Forelimb muscle (tissue), 1 donor: ENCODE data around the gene PNMA8A. TPM values are rescaled to one million over a fixed set of nuclear protein-coding genes. Genes with fewer than 3 reads are reported as not detected.

Source experiments
- DNase-seq: peaks from one replicate; pipeline ENCODE4 v3.0.0-alpha.2; 2013; ENCODE audit warnings: low read depth
- polyA plus RNA-seq: library from polyadenylated mRNA; unstranded; fragments of 120-200 nt; gene quantifications from one replicate; pipeline ENCODE4 v1.2.1, GENCODE V29; 2013; ENCODE audit not compliant: insufficient read length

The PNMA8A gene
- polyA plus RNA-seq, 1 donor, result 35.9 TPM

DNA sequence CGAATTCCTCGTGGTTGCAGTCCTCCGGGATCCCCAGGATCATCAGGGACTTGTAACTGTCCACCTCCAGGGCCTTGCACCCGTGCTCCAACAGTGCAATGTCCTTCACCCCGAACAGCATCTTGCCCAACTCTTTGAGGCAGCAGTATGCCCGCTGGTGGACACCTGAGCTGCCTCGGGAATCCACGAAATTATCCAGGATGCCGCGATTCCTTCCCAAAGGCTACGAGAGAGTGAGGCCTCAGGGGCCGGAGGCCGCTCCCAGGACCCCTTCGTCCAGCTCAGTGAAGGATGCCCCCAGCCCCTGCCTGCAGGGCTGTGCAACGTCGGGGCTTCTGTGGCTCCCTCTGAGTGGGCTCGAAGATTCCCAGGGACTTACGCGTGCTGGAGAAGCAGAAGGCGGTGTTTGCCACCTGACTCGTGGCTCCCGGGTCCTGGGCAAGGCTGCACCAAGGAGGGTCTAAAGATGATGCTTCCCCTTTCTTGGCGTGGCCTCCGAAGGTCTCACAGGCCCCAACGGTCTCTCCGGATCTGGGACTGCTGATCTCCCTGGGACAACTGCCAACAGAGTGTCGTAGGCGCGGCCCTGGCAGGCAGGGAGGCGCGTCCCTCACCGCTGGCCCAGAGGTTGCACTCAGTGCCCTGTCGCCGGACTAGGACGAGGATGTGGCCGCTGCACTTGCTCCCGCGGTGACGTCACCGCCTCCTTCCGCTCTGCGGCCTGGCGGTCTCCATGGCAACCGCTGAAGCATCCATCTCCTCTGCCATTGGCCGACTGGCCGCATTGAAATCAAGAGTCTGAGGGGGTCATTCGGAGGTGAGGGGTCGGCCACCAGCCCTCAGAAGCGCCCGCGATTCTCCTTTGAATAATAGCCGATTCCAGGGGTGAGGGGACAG, 42.9 kb downstream of the PNMA8A start, which contains the start of gene PNMA8C:
Gene PNMA8C, minus strand, starts transcription at position 698 of the 897 bp plus-strand sequence. Its CDS starts 577 bp downstream, at position 121.
- DNase-seq, result no peak

DNA sequence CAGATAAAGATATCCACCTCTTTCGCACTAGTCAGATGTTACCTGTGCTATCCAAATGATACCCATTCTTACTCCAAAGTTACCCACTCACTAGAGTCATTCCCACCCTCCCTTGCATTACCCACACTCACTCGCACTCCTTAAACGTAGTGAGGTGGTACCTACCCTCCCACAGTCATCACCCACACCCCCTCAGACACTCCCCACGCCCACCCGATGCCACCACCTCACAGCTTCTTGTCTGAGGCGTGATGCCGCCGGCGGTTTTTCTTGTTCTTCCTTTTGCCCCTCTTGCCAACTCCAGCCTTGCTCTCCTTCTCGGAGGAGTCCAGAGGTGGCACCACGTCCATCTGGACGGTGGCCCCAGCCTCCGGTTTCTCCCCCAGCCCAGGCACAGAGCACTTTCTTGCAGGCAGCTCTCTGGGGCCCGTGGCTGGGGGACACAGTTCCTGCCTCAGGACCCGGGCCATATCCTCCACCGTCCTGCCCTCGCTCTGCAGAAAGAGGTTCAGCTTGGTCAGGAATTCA, 43.8 kb downstream of the PNMA8A start:
- no peak for DNase-seq

DNA sequence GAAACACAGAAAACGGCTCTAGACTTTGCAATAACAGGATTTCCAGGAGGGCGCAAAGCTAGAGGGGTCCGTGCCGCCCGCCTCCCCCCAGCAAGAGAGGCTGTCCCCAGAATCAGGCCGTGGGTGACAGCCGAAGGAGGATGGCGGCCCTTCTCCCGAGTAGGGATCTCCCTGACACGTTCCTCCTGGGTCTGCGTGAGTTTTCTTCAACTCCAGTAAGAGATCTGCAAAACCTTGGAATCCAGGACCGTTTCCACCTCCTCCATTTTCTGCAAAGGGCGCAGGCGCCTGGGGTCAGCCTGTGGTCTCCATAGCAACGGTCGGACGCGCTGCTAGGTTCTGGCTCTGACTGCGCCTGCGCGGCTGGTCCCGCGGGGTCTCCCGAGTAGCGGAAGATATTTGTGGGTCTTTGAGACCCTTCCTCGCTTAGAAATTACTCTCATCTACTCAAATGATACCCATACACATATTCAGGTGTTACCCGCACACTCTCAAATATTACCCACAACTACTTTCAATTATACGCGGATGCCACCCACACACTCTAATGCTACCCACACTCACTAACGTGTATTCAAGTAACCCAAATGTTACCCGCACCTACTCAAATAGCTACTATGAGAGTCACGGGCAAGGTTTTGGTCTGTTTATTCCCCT, 44.7 kb downstream of the PNMA8A start:
- DNase-seq, result no peak

DNA sequence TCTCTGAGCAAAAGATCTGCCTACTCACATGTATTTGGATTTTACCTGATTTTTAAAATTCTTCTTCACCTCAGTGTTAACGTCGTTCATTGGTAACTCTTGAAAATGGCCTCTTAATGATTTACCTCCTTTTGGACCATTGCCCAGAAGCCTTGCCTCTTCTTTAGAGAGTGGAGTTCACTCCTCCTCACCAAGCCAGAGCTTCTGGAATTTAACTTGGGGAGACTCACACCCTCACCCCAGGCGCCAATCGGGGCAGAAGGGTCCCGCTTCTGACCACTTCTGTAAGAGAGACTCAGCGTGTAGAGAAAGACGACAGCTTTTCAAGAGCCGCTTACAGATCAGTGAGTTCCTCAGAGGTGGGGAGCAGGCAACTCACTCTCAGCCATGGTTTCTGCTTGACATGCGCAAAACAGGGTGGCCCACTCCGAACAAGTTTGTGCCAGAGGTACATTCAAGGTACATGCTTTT, 45.3 kb downstream of the PNMA8A start:
- DNase-seq, result no peak

DNA sequence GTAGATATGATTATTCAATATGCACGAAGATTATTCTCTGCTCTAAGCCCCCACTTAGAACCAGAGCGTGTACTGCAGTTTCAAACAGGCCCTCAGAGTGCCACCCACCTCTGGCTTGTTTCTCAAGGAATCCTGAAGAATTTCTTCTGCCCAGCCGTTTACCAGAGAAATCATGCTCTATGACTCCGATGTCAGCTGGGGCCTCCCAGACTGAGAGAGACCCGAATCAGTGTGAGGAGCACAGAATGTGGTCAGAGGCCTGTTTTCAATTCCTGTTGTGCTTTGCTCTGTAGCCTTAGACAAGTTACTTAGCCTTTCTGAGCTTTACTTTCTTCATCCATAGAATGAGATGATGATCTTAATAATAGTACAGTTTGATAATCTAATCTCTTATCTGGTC, 48.2 kb downstream of the PNMA8A start:
- no peak for DNase-seq

DNA sequence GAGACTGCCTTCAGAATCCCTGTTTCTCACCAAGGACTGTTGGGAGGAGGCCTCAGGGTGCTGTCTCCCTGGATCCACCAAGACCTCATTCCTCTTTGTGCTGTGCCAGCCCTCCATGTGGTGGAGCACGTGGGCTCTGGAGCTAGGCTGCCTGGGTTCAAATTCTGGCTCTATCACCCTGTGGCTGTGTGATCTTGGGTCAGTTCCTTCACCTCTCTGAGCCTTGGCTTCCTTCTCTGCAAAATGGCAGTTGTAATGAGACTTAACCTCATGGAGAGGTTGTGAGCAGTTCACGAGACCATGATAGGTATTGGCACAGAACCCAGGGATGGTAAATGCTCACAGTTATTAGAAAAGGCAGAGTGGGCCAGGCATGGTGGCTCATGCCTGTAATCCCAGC, 49.0 kb downstream of the PNMA8A start:
- no peak for DNase-seq

DNA sequence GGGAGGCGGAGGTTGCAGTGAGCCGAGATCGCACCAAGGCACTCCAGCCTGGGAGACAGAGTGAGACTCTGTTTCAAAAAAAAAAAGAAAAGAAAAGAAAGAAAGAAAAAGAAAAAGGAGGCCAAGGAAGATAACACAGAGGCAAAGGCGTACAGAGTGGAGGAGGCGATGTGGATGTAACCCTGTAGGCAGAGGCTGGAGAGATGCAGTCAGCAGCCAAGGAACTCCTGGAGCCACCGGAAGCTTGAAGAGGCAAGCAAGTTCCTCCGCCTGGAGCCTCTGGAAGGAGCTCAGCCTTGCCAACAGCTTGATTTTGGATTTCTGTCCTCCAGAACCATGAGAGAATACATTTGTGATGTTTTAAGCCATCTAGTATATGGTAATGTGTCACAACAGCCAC, 51.3 kb downstream of the PNMA8A start:
- no peak for DNase-seq

Other genes with a start within 250 kb of the PNMA8A start
- not detected for gene IGFL1, start 241.8 kb downstream of the PNMA8A start, polyA plus RNA-seq
- 330 TPM for gene HIF3A, start 174.5 kb downstream of the PNMA8A start, polyA plus RNA-seq
- gene PPP5C, start 124.5 kb downstream of the PNMA8A start, polyA plus RNA-seq, result 58.3 TPM
- 63.1 TPM for gene CCDC8, start 58.0 kb downstream of the PNMA8A start, polyA plus RNA-seq
- 0.73 TPM for gene PNMA8C, start 42.6 kb downstream of the PNMA8A start, polyA plus RNA-seq
- 2.5 TPM for gene PNMA8B, start 24.3 kb upstream of the PNMA8A start, polyA plus RNA-seq
- gene CALM3, start 129.8 kb upstream of the PNMA8A start, polyA plus RNA-seq, result 185 TPM
- 3.5 TPM for gene PTGIR, start 153.5 kb upstream of the PNMA8A start, polyA plus RNA-seq
- 0.97 TPM for gene GNG8, start 164.6 kb upstream of the PNMA8A start, polyA plus RNA-seq
- gene DACT3, start 189.6 kb upstream of the PNMA8A start, polyA plus RNA-seq, result 15.2 TPM
- gene PRKD2, start 245.6 kb upstream of the PNMA8A start, polyA plus RNA-seq, result 20.7 TPM